HepG2 (cell line): ENCODE results near the gene IL17F. TPM values are rescaled to one million over a fixed set of nuclear protein-coding genes. Genes with fewer than 3 reads are reported as not detected.
A peak's percentile ranks its signal among the peaks of the same experiment; 100 is the strongest.

ENCODE experiments used
- ATAC-seq: fragments of 200-7000 bp; cut with Tn5 transposase; 3 replicates; pipeline ENCODE4 v1.9.1; 2020; ENCODE audit warnings: mild to moderate bottlenecking, moderate library complexity
- BruUV-seq: library from RNA; stranded (reverse); fragments of 400-500 nt; replicated peaks from 2 replicates; lab custom pipeline; 2021; lab: Mats Ljungman, UMichigan
- CTCF ChIA-PET: fragments of 300-600 bp; formaldehyde crosslinking; extraction: SDS; loops from one replicate; lab custom pipeline; 2021; ENCODE audit warnings: low total read pairs, inconsistent platforms, low intra/inter-chr PET ratio; lab: Yijun Ruan, JAX
- POLR2A ChIA-PET: fragments of 350-600 bp; sonication (Branson Sonifier 250); formaldehyde crosslinking; loops from one replicate; lab custom pipeline; 2020; ENCODE audit warnings: antibody characterized with exemption, inconsistent platforms; lab: Yijun Ruan, JAX
- DNase-seq: peaks from one replicate; pipeline ENCODE4 v3.0.0-alpha.2; 2015; ENCODE audit warnings: low spot score
- FAIRE-seq: peaks from 3 replicates; lab custom pipeline; 2011; peaks lifted over from hg19 to GRCh38; lab: Jason Lieb, UNC
- H2AFZ ChIP-seq: one replicate; pipeline ENCODE4 v1.6.1; 2011; ENCODE audit warnings: low read length, inconsistent platforms
- H3K27ac ChIP-seq: fragments of 300-600 bp; 3 replicates; pipeline ENCODE4 v1.8.0; 2011; ENCODE audit warnings: mixed run types, mild to moderate bottlenecking, mixed read lengths, low read length, inconsistent platforms; ENCODE audit not compliant: insufficient read depth; ENCODE audit errors: extremely low read length
- H3K27me3 ChIP-seq, 2 experiments: fragments of 200-600 bp in 1 of 2; 2 replicates in 1 of 2; 3 replicates in 1 of 2; pipeline versions ENCODE4 v1.6.0 to v1.8.0; 2011; ENCODE audit warnings: low read length in 2 of 2, mild to moderate bottlenecking in 2 of 2, moderate library complexity in 2 of 2, inconsistent platforms in 1 of 2; ENCODE audit not compliant: insufficient read depth in 2 of 2, control insufficient read depth in 1 of 2
- H3K36me3 ChIP-seq, 2 experiments: fragments of 200-600 bp in 1 of 2; replicated peaks in 1 of 2; 2 replicates in 1 of 2; 3 replicates in 1 of 2; pipeline versions ENCODE4 v1.5.1 to v1.8.0; 2011; ENCODE audit warnings: low read length in 2 of 2, inconsistent platforms in 1 of 2; ENCODE audit not compliant: insufficient read depth in 2 of 2, control insufficient read depth in 1 of 2
- H3K4me1 ChIP-seq: 2 replicates; pipeline ENCODE4 v1.5.1; 2012; ENCODE audit warnings: low read length, inconsistent platforms; ENCODE audit not compliant: insufficient read depth
- H3K4me2 ChIP-seq: 2 replicates; pipeline ENCODE4 v1.6.0; 2011; ENCODE audit warnings: low read depth, low read length, inconsistent platforms
- H3K4me3 ChIP-seq, 3 experiments: fragments of 200-600 bp in 1 of 3; sonication (generic), shearing (Covaris generic) in 1 of 3; replicated peaks in 1 of 3; 2 replicates each; pipeline ENCODE4 v1.5.1; 2011 to 2016; ENCODE audit warnings: low read length in 3 of 3, inconsistent platforms in 2 of 3, low read depth in 2 of 3, mild to moderate bottlenecking in 2 of 3, control low read depth in 1 of 3, mixed read lengths in 1 of 3; ENCODE audit not compliant: insufficient read depth in 1 of 3
- H3K79me2 ChIP-seq: one replicate; pipeline ENCODE4 v1.6.1; 2011; ENCODE audit warnings: low read length, inconsistent platforms; ENCODE audit not compliant: insufficient read depth
- H3K9ac ChIP-seq: 2 replicates; pipeline ENCODE4 v1.6.0; 2011; ENCODE audit warnings: mild to moderate bottlenecking, low read depth, low read length, inconsistent platforms; ENCODE audit not compliant: insufficient read depth
- H3K9me3 ChIP-seq: 2 replicates; pipeline ENCODE4 v1.5.1; 2012; ENCODE audit warnings: mild to moderate bottlenecking, low read length
- H4K20me1 ChIP-seq: 2 replicates; pipeline ENCODE4 v1.6.0; 2011; ENCODE audit warnings: inconsistent platforms, mild to moderate bottlenecking, low read length, moderate library complexity; ENCODE audit not compliant: insufficient read depth
- BRD4 ChIP-seq: sonication (generic); formaldehyde crosslinking; IDR thresholded peaks from 2 replicates; pipeline ENCODE4 v1.4.0; 2020; ENCODE audit warnings: missing genetic modification reagents
- CBX2 ChIP-seq, 2 experiments: fragments of 200-600 bp in 1 of 2; sonication (generic); formaldehyde crosslinking in 1 of 2; IDR thresholded peaks; 2 replicates each; pipeline versions ENCODE4 v1.7.0 to v1.8.1; 2018 to 2022; ENCODE audit warnings: low read depth in 2 of 2, low read length in 1 of 2, mild to moderate bottlenecking in 1 of 2, missing genetic modification reagents in 1 of 2
- CC2D1A ChIP-seq: sonication (generic); formaldehyde crosslinking; IDR thresholded peaks from 2 replicates; pipeline ENCODE4 v1.8.1; 2023; ENCODE audit warnings: mild to moderate bottlenecking, missing genetic modification reagents
- DNMT3B ChIP-seq: conservative IDR thresholded peaks from 2 replicates; pipeline ENCODE4 v1.6.1; 2016; ENCODE audit warnings: missing biosample characterization, control low read depth
- KDM1A ChIP-seq: IDR thresholded peaks from 2 replicates; pipeline ENCODE4 v1.6.1; 2016; ENCODE audit warnings: missing compliant biosample characterization
- MAFF ChIP-seq: IDR thresholded peaks from 2 replicates; pipeline ENCODE4 v1.6.1; 2011; ENCODE audit warnings: low read depth, low read length, improper control_type of control experiment
- MAFK ChIP-seq, 2 experiments: IDR thresholded peaks in 1 of 2; conservative IDR thresholded peaks in 1 of 2; 2 replicates each; pipeline ENCODE4 v1.6.1; 2011; ENCODE audit warnings: improper control_type of control experiment in 2 of 2, low read length in 2 of 2
- NFE2L2 ChIP-seq: fragments of 150-350 bp; IDR thresholded peaks from 2 replicates; pipeline ENCODE4 v1.6.1; 2014; ENCODE audit warnings: low read length
- NR2F6 ChIP-seq, 2 experiments: IDR thresholded peaks; 2 replicates each; pipeline ENCODE4 v1.6.1; 2016; ENCODE audit warnings: antibody characterized with exemption in 1 of 2, mild to moderate bottlenecking in 1 of 2
- ZNF407 ChIP-seq: sonication (generic); formaldehyde crosslinking; IDR thresholded peaks from one replicate; pipeline ENCODE4 v1.5.1; 2020; ENCODE audit warnings: mild to moderate bottlenecking, missing genetic modification reagents; ENCODE audit errors: not compliant biosample characterization
- ZNF468 ChIP-seq: sonication (generic); formaldehyde crosslinking; IDR thresholded peaks from 2 replicates; pipeline ENCODE4 v1.8.0; 2022; ENCODE audit warnings: mild to moderate bottlenecking, moderate library complexity, missing genetic modification reagents
- ZNF616 ChIP-seq: sonication (generic); formaldehyde crosslinking; IDR thresholded peaks from 2 replicates; pipeline ENCODE4 v1.5.0; 2020; ENCODE audit warnings: low read depth, mild to moderate bottlenecking, missing genetic modification reagents
- ZNF776 ChIP-seq: sonication (generic); formaldehyde crosslinking; IDR thresholded peaks from 2 replicates; pipeline ENCODE4 v1.4.0; 2020; ENCODE audit warnings: mild to moderate bottlenecking, missing genetic modification reagents
- WGBS: methylation state at CpG from one replicate; pipeline ENCODE4 v1.1.6; 2017; ENCODE audit warnings: low lambda C conversion rate; 5-methylcytosine and 5-hydroxymethylcytosine counted together
- in situ Hi-C: cut with HindIII; loops from 2 replicates; pipeline ENCODE4 v1.10.0; 2017; ENCODE audit warnings: low pct_unique_long_range_greater_than_20kb; ENCODE audit not compliant: extremely low pct_ligation_motif_present
- intact Hi-C: fragments of 100-400 bp; cut with micrococcal nuclease; formaldehyde crosslinking; loops from one replicate; pipeline ENCODE4 v1.10.0; 2022; ENCODE audit not compliant: unreplicated experiment
- polyA plus RNA-seq, 8 experiments: library from polyadenylated mRNA; depleted of rRNA in 3 of 8; stranded (reverse) in 7 of 8; unstranded in 1 of 8; fragments of >200 nt; fragmentation: Illumina TruSeq in 4 of 8; extraction: Trizol in 4 of 8; gene quantifications; 2 replicates each; pipeline versions ENCODE4 v1.2.1 to v1.2.3, GENCODE V29; 2011 to 2016; ENCODE audit warnings: low read depth in 4 of 8, missing spikeins in 1 of 8, mixed read lengths in 1 of 8; ENCODE audit not compliant: insufficient read depth in 1 of 8
- total RNA-seq, 5 experiments: library from RNA; depleted of rRNA; stranded (reverse); fragments of >200 nt; fragmentation: Illumina TruSeq; extraction: Trizol; gene quantifications; 2 replicates each; pipeline ENCODE4 v1.2.3, GENCODE V29; 2016; ENCODE audit warnings: low read depth in 1 of 5

The IL17F gene
- total and polyA plus RNA-seq, 2 of the 13 experiments (the other 11 are each of a cell fraction or from before 2014, with no cell fraction given) = not detected

GRCh38 chr6:52195886-52196285, 48.4 kb downstream of the IL17F start:
- POLR2A ChIA-PET = no interaction called here
- in situ Hi-C loops = no loop called here
- ATAC-seq (no peak), DNase-seq (no peak), FAIRE-seq (no peak)
- H3K9ac ChIP-seq = no peak overlapping the region
- H3K9me3 ChIP-seq = no peaks in the 10 kb centered on the region; the same call in 1 of the 2 replicates
- no peak overlapping the region for H2AFZ ChIP-seq
- H3K4me2 ChIP-seq = no peak overlapping the region
- no peaks in the 10 kb centered on the region for H4K20me1 ChIP-seq
- peaks cover 8% of the 10 kb centered on the region for H3K4me1 ChIP-seq
- no peaks in the 10 kb centered on the region for H3K36me3 ChIP-seq
- H3K4me3 ChIP-seq = no peak overlapping the region
- no TSS peak for BruUV-seq
- under 1% methylated on average over 2 of the region's 2 CpGs for WGBS
- no peaks in the 10 kb centered on the region for H3K79me2 ChIP-seq
- intact Hi-C loops = no loop called here
- CTCF ChIA-PET = no interaction called here
- H3K27ac ChIP-seq = no peak overlapping the region
- TF ChIP-seq NFE2L2 = no peak
- TF ChIP-seq MAFK (conservative IDR thresholded peaks at IDR 0.05 in 1 of 2, IDR thresholded peaks at IDR 0.05 in 1 of 2; ENCODE audit: low read length in 2 of 2) = peak; percentile 83 to 88
- no peak for TF ChIP-seq ZNF407
- TF ChIP-seq CC2D1A (CRISPR knock-in tag) = no peak
- no peak for TF ChIP-seq ZNF468 (CRISPR knock-in tag)
- no peak for TF ChIP-seq DNMT3B (CRISPR knock-in tag)
- no peak for TF ChIP-seq CBX2 (IDR thresholded peaks at IDR 0.05; ENCODE audit: low read depth, low read length)
- TF ChIP-seq CBX2 (CRISPR knock-in tag; IDR thresholded peaks at IDR 0.05; ENCODE audit: low read depth) = no peak
- no peak for TF ChIP-seq BRD4
- TF ChIP-seq ZNF616 (CRISPR knock-in tag) = no peak
- peak; percentile 80 for TF ChIP-seq MAFF
- TF ChIP-seq ZNF776 (CRISPR knock-in tag) = no peak
- no peak for TF ChIP-seq NR2F6 (IDR thresholded peaks at IDR 0.05)
- no peak for TF ChIP-seq NR2F6 (CRISPR knock-in tag; IDR thresholded peaks at IDR 0.05)
- TF ChIP-seq KDM1A (CRISPR knock-in tag) = no peak
- no peaks in the 10 kb centered on the region; a peak in 1 of 5 replicates for H3K27me3 ChIP-seq
